Measurements from ENCODE around the gene ETFB.

The ETFB gene

GRCh38 chr19:51305479-51305878 lies 60.7 kb downstream of the ETFB start:
- DNase-seq (ENCODE audit: low read depth in 1 of 2, low spot score in 1 of 2) = no peak
- H3K27me3 ChIP-seq (ENCODE audit: insufficient read depth, poor library complexity, severe bottlenecking) = no peaks in the 10 kb centered on the region
- TF ChIP-seq SPI1 (IDR thresholded peaks at IDR 0.05; ENCODE audit: borderline replicate concordance, low read depth) = no peak
- no peak for TF ChIP-seq POLR2AphosphoS5 (IDR thresholded peaks at IDR 0.05; ENCODE audit: low read depth)
- no peak for TF ChIP-seq GABPA (IDR thresholded peaks at IDR 0.05; ENCODE audit: low read depth)
- no peak for TF ChIP-seq CTCF (IDR thresholded peaks at IDR 0.05; ENCODE audit: insufficient read depth, low read length)
- TF ChIP-seq REST (IDR thresholded peaks at IDR 0.05; ENCODE audit: insufficient replicate concordance, low read depth) = no peak
- no peak overlapping the region for H3K4me3 ChIP-seq (replicated peaks; ENCODE audit: insufficient read depth, low read length)
- H3K27ac ChIP-seq (replicated peaks) = no peak overlapping the region

GRCh38 chr19:51301266-51301665 lies 64.9 kb downstream of the ETFB start:
- H3K27me3 ChIP-seq (ENCODE audit: insufficient read depth, poor library complexity, severe bottlenecking) = no peaks in the 10 kb centered on the region
- no peak overlapping the region for H3K27ac ChIP-seq (replicated peaks)
- no peak for TF ChIP-seq POLR2AphosphoS5 (IDR thresholded peaks at IDR 0.05; ENCODE audit: low read depth)
- TF ChIP-seq SPI1 (IDR thresholded peaks at IDR 0.05; ENCODE audit: borderline replicate concordance, low read depth) = no peak
- no peak for TF ChIP-seq GABPA (IDR thresholded peaks at IDR 0.05; ENCODE audit: low read depth)
- no peak for TF ChIP-seq REST (IDR thresholded peaks at IDR 0.05; ENCODE audit: insufficient replicate concordance, low read depth)
- no peak for TF ChIP-seq CTCF (IDR thresholded peaks at IDR 0.05; ENCODE audit: insufficient read depth, low read length)
- no peak overlapping the region for H3K4me3 ChIP-seq (replicated peaks; ENCODE audit: insufficient read depth, low read length)
- no peak for DNase-seq (ENCODE audit: low read depth in 1 of 2, low spot score in 1 of 2)

GRCh38 chr19:51297406-51297805 lies 68.8 kb downstream of the ETFB start:
- H3K4me3 ChIP-seq (replicated peaks; ENCODE audit: insufficient read depth, low read length) = no peak overlapping the region
- no peak overlapping the region for H3K27ac ChIP-seq (replicated peaks)
- H3K27me3 ChIP-seq (ENCODE audit: insufficient read depth, poor library complexity, severe bottlenecking) = no peaks in the 10 kb centered on the region
- DNase-seq (ENCODE audit: low read depth in 1 of 2, low spot score in 1 of 2) = no peak
- TF ChIP-seq REST (IDR thresholded peaks at IDR 0.05; ENCODE audit: insufficient replicate concordance, low read depth) (no peak), CTCF (IDR thresholded peaks at IDR 0.05; ENCODE audit: insufficient read depth, low read length) (no peak), SPI1 (IDR thresholded peaks at IDR 0.05; ENCODE audit: borderline replicate concordance, low read depth) (no peak), POLR2AphosphoS5 (IDR thresholded peaks at IDR 0.05; ENCODE audit: low read depth) (no peak), GABPA (IDR thresholded peaks at IDR 0.05; ENCODE audit: low read depth) (no peak)
